Liver (tissue), 3 donors: ENCODE measurements around the gene MCCC1.

Source experiments
- FOXA1 ChIP-seq: IDR thresholded peaks from 2 replicates; pipeline ENCODE4 v1.6.1; 2016; ENCODE audit warnings: antibody characterized with exemption
- GABPA ChIP-seq, 2 donors: IDR thresholded peaks in 1 of 2; conservative IDR thresholded peaks in 1 of 2; 2 replicates each; pipeline ENCODE4 v1.6.1; 2016; ENCODE audit warnings: antibody characterized with exemption in 2 of 2, mild to moderate bottlenecking in 1 of 2, moderate library complexity in 1 of 2
- RXRA ChIP-seq, 2 donors: IDR thresholded peaks; 2 replicates each; pipeline ENCODE4 v1.6.1; 2017 to 2018; ENCODE audit warnings: antibody characterized with exemption in 2 of 2, mild to moderate bottlenecking in 1 of 2
- YY1 ChIP-seq: IDR thresholded peaks from 2 replicates; pipeline ENCODE4 v1.6.1; 2016; ENCODE audit warnings: antibody characterized with exemption, mild to moderate bottlenecking
- TF ChIP-seq, protein P1 (sequence below): fragments of 150-350 bp; IDR thresholded peaks from 2 replicates; pipeline ENCODE4 v1.5.1; 2017; ENCODE audit warnings: improper control_type of control experiment, low read depth, low read length; ENCODE audit not compliant: missing input control
- TF ChIP-seq, protein P2 (sequence below): IDR thresholded peaks from 2 replicates; pipeline ENCODE4 v1.6.1; 2016; ENCODE audit warnings: antibody characterized with exemption
- donor health status: healthy.
- donor health status: healthy.

DNA sequence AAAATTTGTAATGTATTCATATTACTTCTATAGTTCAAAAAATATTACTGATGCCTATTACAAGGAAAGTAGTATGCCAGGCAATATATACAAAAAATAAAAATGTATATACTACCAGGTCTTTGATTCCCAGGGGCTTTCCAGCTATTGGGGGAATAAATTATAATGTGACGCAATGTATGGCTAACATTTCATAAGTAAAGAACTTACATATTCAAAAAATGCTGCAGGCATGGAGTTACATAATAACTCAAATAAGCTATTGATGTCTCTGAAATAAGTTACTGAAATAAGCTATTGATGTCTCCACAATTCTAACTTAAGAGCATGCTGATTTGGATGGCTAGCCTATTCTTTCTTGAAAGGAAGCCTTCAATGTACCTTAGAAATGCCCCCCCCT, 30.2 kb downstream of the MCCC1 start:
- TF ChIP-seq YY1: no peak
- TF ChIP-seq, protein P1, sequence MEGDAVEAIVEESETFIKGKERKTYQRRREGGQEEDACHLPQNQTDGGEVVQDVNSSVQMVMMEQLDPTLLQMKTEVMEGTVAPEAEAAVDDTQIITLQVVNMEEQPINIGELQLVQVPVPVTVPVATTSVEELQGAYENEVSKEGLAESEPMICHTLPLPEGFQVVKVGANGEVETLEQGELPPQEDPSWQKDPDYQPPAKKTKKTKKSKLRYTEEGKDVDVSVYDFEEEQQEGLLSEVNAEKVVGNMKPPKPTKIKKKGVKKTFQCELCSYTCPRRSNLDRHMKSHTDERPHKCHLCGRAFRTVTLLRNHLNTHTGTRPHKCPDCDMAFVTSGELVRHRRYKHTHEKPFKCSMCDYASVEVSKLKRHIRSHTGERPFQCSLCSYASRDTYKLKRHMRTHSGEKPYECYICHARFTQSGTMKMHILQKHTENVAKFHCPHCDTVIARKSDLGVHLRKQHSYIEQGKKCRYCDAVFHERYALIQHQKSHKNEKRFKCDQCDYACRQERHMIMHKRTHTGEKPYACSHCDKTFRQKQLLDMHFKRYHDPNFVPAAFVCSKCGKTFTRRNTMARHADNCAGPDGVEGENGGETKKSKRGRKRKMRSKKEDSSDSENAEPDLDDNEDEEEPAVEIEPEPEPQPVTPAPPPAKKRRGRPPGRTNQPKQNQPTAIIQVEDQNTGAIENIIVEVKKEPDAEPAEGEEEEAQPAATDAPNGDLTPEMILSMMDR: no peak
- no peak for TF ChIP-seq GABPA (IDR thresholded peaks at IDR 0.05 in 1 of 2, conservative IDR thresholded peaks at IDR 0.05 in 1 of 2)
- TF ChIP-seq FOXA1: no peak
- TF ChIP-seq RXRA (IDR thresholded peaks at IDR 0.05): no peak
- TF ChIP-seq, protein P2, sequence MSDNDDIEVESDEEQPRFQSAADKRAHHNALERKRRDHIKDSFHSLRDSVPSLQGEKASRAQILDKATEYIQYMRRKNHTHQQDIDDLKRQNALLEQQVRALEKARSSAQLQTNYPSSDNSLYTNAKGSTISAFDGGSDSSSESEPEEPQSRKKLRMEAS: no peak
